D721Med (cell line): ENCODE data around the gene SEC14L6.

Source experiments
- DNase-seq: peaks from one replicate; pipeline ENCODE4 v3.0.0; 2011; ENCODE audit warnings: low spot score; ENCODE audit not compliant: insufficient read length
- FAIRE-seq: peaks from 2 replicates; lab custom pipeline; 2011; peaks lifted over from hg19 to GRCh38; lab: Jason Lieb, UNC
- CTCF ChIP-seq: IDR thresholded peaks from 2 replicates; pipeline ENCODE4 v1.5.1; 2012; ENCODE audit warnings: mild to moderate bottlenecking, control low read depth; ENCODE audit not compliant: insufficient read depth; ENCODE audit errors: missing control alignments

Gene SEC14L6

GRCh38 chr22:30472994-30473720 is 73.4 kb downstream of the SEC14L6 start:
- no peak for DNase-seq
- no peak for TF ChIP-seq CTCF
- no peak for FAIRE-seq
